Trophoblast cell (in vitro differentiated cells and primary cell): ENCODE data around the gene LPAR1.

Experiments used
- DNase-seq, 2 donors: peaks; one replicate each; pipeline ENCODE4 v3.0.0-alpha.2; 2016
- H2AFZ ChIP-seq: 2 replicates; pipeline ENCODE4 v1.6.1; 2013; ENCODE audit warnings: low read length, moderate library complexity, mild to moderate bottlenecking; ENCODE audit not compliant: insufficient read depth, poor library complexity
- H2AK5ac ChIP-seq: 2 replicates; pipeline ENCODE4 v1.6.1; 2013; ENCODE audit warnings: mild to moderate bottlenecking, low read length
- H2BK120ac ChIP-seq: 2 replicates; pipeline ENCODE4 v1.6.1; 2013; ENCODE audit warnings: low read length, mild to moderate bottlenecking, moderate library complexity; ENCODE audit not compliant: insufficient read depth, poor library complexity
- H2BK12ac ChIP-seq: 2 replicates; pipeline ENCODE4 v1.6.1; 2013; ENCODE audit warnings: mild to moderate bottlenecking, low read length, moderate library complexity
- H2BK5ac ChIP-seq: 2 replicates; pipeline ENCODE4 v1.6.1; 2013; ENCODE audit warnings: low read length, low read depth, moderate library complexity, mild to moderate bottlenecking; ENCODE audit not compliant: poor library complexity
- H3K14ac ChIP-seq: 2 replicates; pipeline ENCODE4 v1.6.1; 2013; ENCODE audit warnings: mild to moderate bottlenecking, low read length
- H3K18ac ChIP-seq: 2 replicates; pipeline ENCODE4 v1.6.1; 2013; ENCODE audit warnings: mild to moderate bottlenecking, low read length
- H3K23ac ChIP-seq: 2 replicates; pipeline ENCODE4 v1.6.1; 2013; ENCODE audit warnings: low read length
- H3K27ac ChIP-seq: 2 replicates; pipeline ENCODE4 v1.5.1; 2013; ENCODE audit warnings: low read depth, mild to moderate bottlenecking, inconsistent platforms, low read length, moderate library complexity
- H3K27me3 ChIP-seq: 2 replicates; pipeline ENCODE4 v1.6.1; 2013; ENCODE audit warnings: inconsistent platforms, mild to moderate bottlenecking, low read length, moderate library complexity; ENCODE audit not compliant: insufficient read depth
- H3K36me3 ChIP-seq, 2 experiments: 1 replicate in 1 of 2; 2 replicates in 1 of 2; pipeline ENCODE4 v1.6.1; 2013; ENCODE audit warnings: low read length in 2 of 2, mild to moderate bottlenecking in 2 of 2, moderate library complexity in 1 of 2; ENCODE audit not compliant: insufficient read depth in 2 of 2, control insufficient read depth in 1 of 2
- H3K4ac ChIP-seq: 2 replicates; pipeline ENCODE4 v1.6.1; 2013; ENCODE audit warnings: low read depth, mild to moderate bottlenecking, low read length, moderate library complexity
- H3K4me1 ChIP-seq, 2 experiments: 1 replicate in 1 of 2; 2 replicates in 1 of 2; pipeline ENCODE4 v1.6.1; 2013; ENCODE audit warnings: low read length in 2 of 2, mild to moderate bottlenecking in 2 of 2, moderate library complexity in 1 of 2; ENCODE audit not compliant: insufficient read depth in 2 of 2, control insufficient read depth in 1 of 2
- H3K4me2 ChIP-seq: 2 replicates; pipeline ENCODE4 v1.6.1; 2013; ENCODE audit warnings: inconsistent platforms, mild to moderate bottlenecking, low read length, moderate library complexity
- H3K4me3 ChIP-seq: 2 replicates; pipeline ENCODE4 v1.5.1; 2013; ENCODE audit warnings: mild to moderate bottlenecking, low read depth, low read length, inconsistent platforms
- H3K79me1 ChIP-seq: one replicate; pipeline ENCODE4 v1.6.1; 2013; ENCODE audit warnings: low read length
- H3K79me2 ChIP-seq: 2 replicates; pipeline ENCODE4 v1.6.1; 2013; ENCODE audit warnings: low read length, mild to moderate bottlenecking; ENCODE audit not compliant: control insufficient read depth, insufficient read depth, poor library complexity
- H3K9ac ChIP-seq: 2 replicates; pipeline ENCODE4 v1.6.1; 2013; ENCODE audit warnings: mild to moderate bottlenecking, low read length
- H3K9me3 ChIP-seq: 2 replicates; pipeline ENCODE4 v1.6.1; 2013; ENCODE audit warnings: low read depth, mild to moderate bottlenecking, control low read depth, inconsistent platforms, low read length; ENCODE audit not compliant: insufficient read depth
- H4K12ac ChIP-seq: 2 replicates; pipeline ENCODE4 v1.6.1; 2013; ENCODE audit warnings: low read depth, mild to moderate bottlenecking, low read length, moderate library complexity
- H4K8ac ChIP-seq: 2 replicates; pipeline ENCODE4 v1.6.1; 2013; ENCODE audit warnings: low read depth, mild to moderate bottlenecking, low read length, moderate library complexity
- H4K91ac ChIP-seq: one replicate; pipeline ENCODE4 v1.6.1; 2013; ENCODE audit warnings: low read depth, mild to moderate bottlenecking, low read length, moderate library complexity
- WGBS: extraction: QIAGEN DNeasy Blood & Tissue Kit; methylation state at CpG from one replicate; pipeline ENCODE4 v1.1.7; 2013; ENCODE audit warnings: missing lambda C conversion rate; ENCODE audit not compliant: insufficient read length, insufficient coverage; ENCODE audit errors: extremely low coverage; 5-methylcytosine and 5-hydroxymethylcytosine counted together

LPAR1 gene

GRCh38 chr9:111036429-111036789, 1.9 kb downstream of the LPAR1 start:
- Histone ChIP-seq H3K9me3 (no peaks in the 10 kb centered on the region), H3K27ac (no peak overlapping the region), H3K18ac (no peak overlapping the region), H3K4me1 (peaks cover 4 to 7% of the 10 kb centered on the region in 2 experiments), H3K23ac (no peak overlapping the region), H4K8ac (no peak overlapping the region), H3K36me3 (no peaks in the 10 kb centered on the region), H3K79me1 (peaks cover 9% of the 10 kb centered on the region), H4K12ac (no peak overlapping the region), H4K91ac (no peak overlapping the region), H2BK120ac (no peak overlapping the region), H2AFZ (no peak overlapping the region), H2BK5ac (no peak overlapping the region), H2BK12ac (no peak overlapping the region), H3K4ac (no peak overlapping the region), H3K14ac (no peak overlapping the region), H3K79me2 (peaks cover 6% of the 10 kb centered on the region), H3K27me3 (no peaks in the 10 kb centered on the region), H3K9ac (no peak overlapping the region), H3K4me2 (peak overlapping the region; percentile 100), H2AK5ac (no peak overlapping the region), H3K4me3 (no peak overlapping the region)
- DNase-seq: peak in 1 of 2 donors; percentile 6
- WGBS: no CpG with 5 or more reads among the region's 15 CpGs

- Histone ChIP-seq H3K79me2 (peaks cover 6% of the 10 kb centered on the region), H3K4me1 (peaks cover 4 to 7% of the 10 kb centered on the region in 2 experiments), H3K27ac (no peak overlapping the region), H3K27me3 (no peaks in the 10 kb centered on the region), H4K91ac (no peak overlapping the region), H3K4me3 (no peak overlapping the region), H3K18ac (no peak overlapping the region), H2AFZ (no peak overlapping the region), H3K23ac (no peak overlapping the region), H2AK5ac (no peak overlapping the region), H3K4me2 (no peak overlapping the region), H3K4ac (no peak overlapping the region), H3K36me3 (no peaks in the 10 kb centered on the region), H3K14ac (no peak overlapping the region), H3K9ac (no peak overlapping the region), H2BK12ac (no peak overlapping the region), H3K9me3 (no peaks in the 10 kb centered on the region), H2BK120ac (no peak overlapping the region), H4K12ac (no peak overlapping the region), H2BK5ac (no peak overlapping the region), H4K8ac (no peak overlapping the region), H3K79me1 (peaks cover 9% of the 10 kb centered on the region)
- no CpG with 5 or more reads among the region's 3 CpGs for WGBS
- no peak for DNase-seq
Measured at GRCh38 chr9:111035543-111036428, 2.5 kb downstream of the LPAR1 start.

- Histone ChIP-seq H3K79me1 (peaks cover 9% of the 10 kb centered on the region), H3K18ac (no peak overlapping the region), H3K14ac (no peak overlapping the region), H3K4me2 (no peak overlapping the region), H2AFZ (no peak overlapping the region), H2BK5ac (no peak overlapping the region), H3K9me3 (no peaks in the 10 kb centered on the region), H3K36me3 (no peaks in the 10 kb centered on the region), H4K91ac (no peak overlapping the region), H2AK5ac (no peak overlapping the region), H3K4me1 (peaks cover 4 to 7% of the 10 kb centered on the region in 2 experiments), H3K27ac (no peak overlapping the region), H3K79me2 (peaks cover 6% of the 10 kb centered on the region), H3K23ac (no peak overlapping the region), H4K12ac (no peak overlapping the region), H3K27me3 (no peaks in the 10 kb centered on the region), H3K9ac (no peak overlapping the region), H2BK12ac (no peak overlapping the region), H3K4ac (no peak overlapping the region), H4K8ac (no peak overlapping the region), H3K4me3 (no peak overlapping the region), H2BK120ac (no peak overlapping the region)
- WGBS: no CpG with 5 or more reads among the region's 9 CpGs
- DNase-seq: no peak
Measured at GRCh38 chr9:111034898-111035539, 3.3 kb downstream of the LPAR1 start.

GRCh38 chr9:111034170-111034897, 3.9 kb downstream of the LPAR1 start:
- H2AFZ ChIP-seq: no peak overlapping the region
- H3K4me3 ChIP-seq: no peak overlapping the region
- no peaks in the 10 kb centered on the region for H3K27me3 ChIP-seq
- H3K4me1 ChIP-seq: peaks cover 4 to 6% of the 10 kb centered on the region in 2 experiments
- H4K12ac ChIP-seq: no peak overlapping the region
- H3K79me2 ChIP-seq: peaks cover 6% of the 10 kb centered on the region
- no peaks in the 10 kb centered on the region for H3K9me3 ChIP-seq
- DNase-seq: no peak
- H3K27ac ChIP-seq: no peak overlapping the region
- no peak overlapping the region for H3K14ac ChIP-seq
- H3K36me3 ChIP-seq: no peaks in the 10 kb centered on the region
- no CpG with 5 or more reads among the region's 6 CpGs for WGBS
- H3K4ac ChIP-seq: no peak overlapping the region
- H3K23ac ChIP-seq: no peak overlapping the region
- no peak overlapping the region for H4K8ac ChIP-seq
- no peak overlapping the region for H3K9ac ChIP-seq
- H2BK12ac ChIP-seq: no peak overlapping the region
- H3K4me2 ChIP-seq: no peak overlapping the region
- H3K18ac ChIP-seq: no peak overlapping the region
- no peak overlapping the region for H2BK5ac ChIP-seq
- H2BK120ac ChIP-seq: no peak overlapping the region
- no peak overlapping the region for H4K91ac ChIP-seq
- peaks cover 9% of the 10 kb centered on the region for H3K79me1 ChIP-seq
- no peak overlapping the region for H2AK5ac ChIP-seq
